GM19099 (cell line): Measurements from ENCODE around the gene GNA12.

Experiments
- POLR2A ChIP-seq: IDR thresholded peaks from 3 replicates; pipeline ENCODE4 v1.6.1; 2011; ENCODE audit warnings: low read depth; ENCODE audit not compliant: insufficient read length; ENCODE audit errors: extremely low read depth

The GNA12 gene

DNA sequence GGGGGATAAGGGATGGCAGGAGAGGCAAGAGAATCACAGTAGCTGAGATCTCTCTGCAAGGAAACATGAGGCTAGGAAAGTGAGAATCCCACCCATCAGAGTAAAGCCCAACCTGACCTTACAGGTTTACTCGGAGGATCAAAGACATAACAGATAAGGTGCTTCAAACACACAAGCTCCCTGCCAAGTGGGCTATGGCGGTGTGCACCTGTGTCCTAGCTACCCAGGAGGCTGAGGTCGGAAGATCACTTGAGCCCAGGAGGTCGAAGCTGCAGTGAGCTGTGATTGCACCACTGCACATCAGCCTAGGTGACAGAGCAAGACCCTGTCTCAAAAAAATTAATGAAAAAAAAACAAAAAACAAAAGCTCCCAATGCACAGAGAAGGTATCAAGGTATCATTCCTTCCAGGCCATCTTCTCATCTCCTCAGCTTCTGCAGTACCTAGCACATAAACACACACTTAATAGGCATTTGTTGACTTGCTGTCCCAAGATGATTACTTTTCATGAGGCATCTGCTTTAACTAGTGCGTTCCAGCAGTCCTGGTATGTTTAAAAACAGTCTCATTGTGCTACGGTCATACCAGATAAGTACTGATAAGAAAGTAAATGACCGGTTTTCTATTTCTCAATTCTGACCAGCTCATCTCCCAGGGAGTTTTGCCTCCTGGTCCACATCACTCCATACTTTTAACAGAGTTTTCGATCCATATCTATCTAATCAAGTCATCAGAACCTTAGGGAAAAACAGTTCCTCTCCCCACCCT is 13.3 kb downstream of the GNA12 start:
- no peak for TF ChIP-seq POLR2A

DNA sequence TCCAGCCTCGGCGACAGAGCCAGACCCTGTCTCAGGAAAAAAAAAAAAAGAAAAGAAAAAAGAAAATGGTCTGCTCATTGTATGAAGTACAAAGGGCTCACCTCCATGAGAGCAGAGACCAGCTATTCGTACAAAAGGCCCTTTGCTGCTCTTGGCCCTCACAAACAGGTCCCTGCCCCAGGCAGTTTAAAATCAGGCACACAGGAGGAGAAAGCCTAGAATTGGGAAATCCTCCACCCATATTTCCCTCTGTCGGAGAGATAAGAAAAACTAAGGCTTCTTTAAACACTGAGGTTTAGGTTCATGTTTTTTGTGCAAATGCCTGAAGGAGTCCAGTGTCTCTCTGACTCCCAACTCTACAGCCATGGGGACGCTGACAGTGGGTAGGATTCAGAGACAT is 15.1 kb downstream of the GNA12 start:
- TF ChIP-seq POLR2A = no peak

DNA sequence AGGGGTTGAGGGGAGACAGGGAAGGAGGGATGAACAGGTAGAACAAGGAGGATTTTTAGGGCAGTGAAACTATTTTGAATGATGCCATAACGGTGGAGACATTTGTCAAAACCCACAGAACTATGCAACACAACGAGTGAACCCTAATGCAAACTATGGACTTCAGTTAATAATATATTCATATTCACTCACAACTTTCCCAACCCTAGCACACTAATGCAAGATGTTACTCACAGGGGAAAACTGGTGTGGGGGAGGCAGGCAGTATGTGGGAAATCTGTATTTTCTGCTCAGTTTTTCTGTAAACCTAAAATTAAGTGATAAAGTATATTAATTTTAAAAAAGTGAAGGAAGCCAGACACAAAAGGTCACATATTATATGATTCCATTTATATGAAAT is 17.3 kb downstream of the GNA12 start:
- TF ChIP-seq POLR2A = no peak

DNA sequence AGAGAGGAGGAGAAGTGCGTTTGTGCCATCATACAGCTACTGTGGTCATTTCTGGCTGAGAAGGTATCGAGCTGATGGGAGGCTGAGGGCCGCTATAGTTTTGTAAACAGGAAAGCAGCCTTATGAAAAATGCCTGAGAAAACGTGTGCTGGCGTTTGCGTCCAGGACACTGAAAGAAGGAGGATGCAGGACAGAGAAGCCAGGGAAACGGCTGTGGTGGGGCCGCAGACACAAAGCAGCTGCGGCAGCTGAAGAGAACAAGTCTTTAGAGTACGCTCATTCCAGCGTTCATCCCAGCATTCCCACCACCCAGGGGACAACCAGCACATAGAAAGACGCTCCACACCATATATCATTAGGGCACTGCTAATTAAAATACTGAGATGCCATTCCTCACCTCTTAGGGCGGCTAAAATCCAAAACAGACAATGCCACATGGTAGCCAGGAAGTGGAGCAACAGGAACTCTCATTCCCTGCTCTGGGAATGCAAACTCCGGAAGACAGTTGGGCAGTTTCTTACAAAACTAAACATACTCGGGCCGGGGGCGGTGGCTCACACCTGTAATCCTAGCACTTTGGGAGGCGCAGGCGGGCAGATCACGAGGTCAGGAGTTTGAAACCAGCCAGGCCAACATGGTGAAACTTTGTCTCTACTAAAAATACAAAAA is 18.4 kb downstream of the GNA12 start:
- TF ChIP-seq POLR2A = no peak

DNA sequence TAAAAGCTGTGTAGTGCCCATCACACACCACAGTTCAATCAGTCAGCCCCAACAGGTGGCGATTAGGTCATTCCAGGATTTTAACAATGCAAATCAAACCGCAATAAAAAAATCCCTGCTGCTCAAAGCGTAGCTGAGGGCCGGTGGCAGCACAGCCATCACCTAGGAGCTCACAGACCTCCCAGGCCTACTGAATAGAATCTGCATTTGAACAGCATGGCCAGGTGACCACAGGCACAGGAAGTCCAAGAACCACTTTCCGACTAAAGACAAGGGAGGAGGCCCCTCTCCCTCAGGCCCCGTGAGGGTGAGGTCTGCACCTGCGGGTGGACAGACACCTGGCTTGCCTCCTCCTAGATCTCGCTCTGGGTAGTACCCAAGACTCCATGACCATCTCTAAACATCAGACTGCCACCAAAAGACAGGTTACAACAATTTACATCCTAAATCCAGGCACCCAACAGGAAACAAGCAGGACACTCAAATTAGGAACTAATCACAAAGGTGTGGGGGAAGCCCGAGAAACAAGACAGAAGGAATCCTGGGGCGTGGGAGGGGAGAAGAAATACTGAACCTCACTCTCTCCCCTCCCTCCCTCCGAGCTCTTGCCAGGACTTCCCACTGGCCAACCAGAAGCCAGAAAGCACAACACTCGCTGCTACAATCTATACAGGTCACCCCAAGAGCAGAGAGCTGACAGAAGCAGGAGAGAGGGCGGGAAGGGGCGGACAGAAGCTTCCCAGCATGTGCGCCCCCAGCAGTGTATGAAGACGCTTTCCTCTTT is 19.2 kb downstream of the GNA12 start:
- TF ChIP-seq POLR2A = no peak

DNA sequence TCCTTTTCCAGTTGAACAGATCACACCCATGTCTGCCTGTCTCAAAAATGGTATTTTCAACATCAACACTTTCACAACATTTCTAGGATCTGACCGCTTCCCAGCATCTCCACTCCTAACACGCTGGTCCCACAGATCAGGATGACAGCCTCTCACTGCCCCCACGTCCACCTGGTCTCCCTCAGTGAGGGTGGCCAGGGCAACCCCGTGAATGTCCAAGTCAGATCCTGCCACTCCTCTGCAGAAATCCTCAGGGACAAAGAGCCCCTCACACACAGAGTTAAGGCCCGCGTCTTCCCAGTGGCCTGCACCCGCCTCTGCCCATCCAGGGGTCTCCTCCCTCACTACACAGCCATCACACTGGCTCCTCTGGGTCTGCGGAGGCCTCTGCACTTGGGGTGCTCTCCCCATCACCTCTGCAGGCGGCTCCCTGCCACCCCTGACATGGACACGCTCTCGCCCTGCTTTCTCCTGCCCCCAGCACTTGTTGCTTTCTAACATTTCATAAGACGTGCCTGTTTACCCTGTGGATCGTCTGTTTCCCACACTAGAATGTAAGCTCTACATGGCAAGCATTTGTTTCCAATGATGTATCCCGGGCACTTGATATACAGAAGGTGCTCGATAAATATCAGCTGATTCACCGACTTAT is 20.0 kb downstream of the GNA12 start:
- TF ChIP-seq POLR2A = no peak

DNA sequence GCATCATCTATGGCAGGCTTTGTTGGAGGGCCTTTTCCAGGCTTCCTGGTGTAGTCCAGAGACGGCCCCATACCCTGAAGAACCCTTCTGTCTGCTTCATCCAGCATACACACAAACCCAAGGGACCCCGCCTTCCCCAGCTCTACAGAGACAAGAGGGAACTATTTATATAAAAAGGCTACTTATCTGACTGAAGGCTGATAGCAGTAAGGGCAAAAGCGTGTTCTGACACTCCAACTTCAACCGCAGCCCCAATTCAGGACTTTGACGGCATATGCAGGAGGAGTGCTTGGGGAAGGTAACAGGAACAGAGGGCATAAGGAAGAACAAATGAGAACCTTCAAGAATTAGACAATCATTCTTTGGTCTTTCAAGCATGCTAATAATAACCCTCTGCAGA is 21.0 kb downstream of the GNA12 start:
- TF ChIP-seq POLR2A = no peak

DNA sequence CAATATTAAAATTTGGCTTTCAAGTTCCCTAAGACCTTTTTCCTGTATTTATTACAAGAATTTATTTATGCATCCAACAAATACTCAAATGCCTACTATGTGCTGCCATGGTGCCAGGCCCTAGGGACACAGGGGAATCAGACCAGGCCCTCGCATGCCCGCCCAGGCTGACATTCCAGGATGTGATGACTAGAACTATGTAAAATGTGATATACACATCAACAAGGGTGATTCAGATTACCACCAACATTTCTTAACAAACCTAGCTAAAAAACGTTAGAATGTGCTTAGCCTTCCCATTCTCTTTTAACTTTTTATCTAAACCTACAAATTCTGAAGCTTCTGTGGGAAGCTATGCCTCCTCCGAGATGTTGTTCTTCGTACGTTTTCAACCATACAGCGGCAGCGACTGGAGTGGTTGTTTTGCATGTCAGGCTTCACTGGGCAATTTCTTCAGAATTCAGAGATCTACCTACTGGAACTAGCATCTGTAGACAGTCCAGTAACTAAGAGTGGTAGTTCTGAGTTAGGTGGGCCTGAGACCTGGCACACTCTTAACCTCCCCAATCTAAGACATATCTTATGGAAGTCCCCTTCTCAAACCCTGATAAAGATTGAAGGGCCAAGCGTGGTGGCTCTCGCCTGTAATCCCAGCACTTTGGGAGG is 22.1 kb downstream of the GNA12 start:
- no peak for TF ChIP-seq POLR2A

DNA sequence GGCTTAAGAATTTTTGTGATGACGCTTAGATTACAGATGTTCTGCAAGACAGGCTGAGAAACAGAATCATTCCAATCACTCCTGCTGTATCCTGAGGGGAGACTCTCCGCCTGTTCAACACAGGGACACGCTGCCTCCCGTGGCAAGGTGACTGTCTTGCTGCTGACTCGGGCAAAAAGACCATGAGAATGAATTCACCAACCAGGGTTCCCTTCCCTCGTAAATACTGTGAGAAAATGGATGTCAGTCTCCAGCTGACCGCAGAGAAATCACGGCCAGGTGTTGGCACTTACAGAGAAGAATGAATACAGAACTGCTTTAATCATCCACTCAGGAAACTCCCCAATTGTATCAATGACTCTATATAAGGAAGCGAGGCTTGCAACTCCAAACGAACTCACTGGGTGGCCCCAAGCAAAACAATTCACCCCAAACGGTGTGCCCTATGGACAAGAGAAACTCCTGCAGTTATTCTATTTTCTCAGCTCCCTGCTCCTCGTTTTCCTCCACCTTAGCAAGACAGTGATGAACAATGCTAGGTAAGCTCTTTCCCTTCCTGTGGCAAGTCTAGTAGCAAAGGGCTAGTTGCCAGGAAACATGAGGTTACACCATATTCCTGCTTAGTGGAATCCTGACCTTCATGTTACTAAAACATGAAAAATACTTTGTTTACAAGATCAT is 22.8 kb downstream of the GNA12 start:
- no peak for TF ChIP-seq POLR2A

DNA sequence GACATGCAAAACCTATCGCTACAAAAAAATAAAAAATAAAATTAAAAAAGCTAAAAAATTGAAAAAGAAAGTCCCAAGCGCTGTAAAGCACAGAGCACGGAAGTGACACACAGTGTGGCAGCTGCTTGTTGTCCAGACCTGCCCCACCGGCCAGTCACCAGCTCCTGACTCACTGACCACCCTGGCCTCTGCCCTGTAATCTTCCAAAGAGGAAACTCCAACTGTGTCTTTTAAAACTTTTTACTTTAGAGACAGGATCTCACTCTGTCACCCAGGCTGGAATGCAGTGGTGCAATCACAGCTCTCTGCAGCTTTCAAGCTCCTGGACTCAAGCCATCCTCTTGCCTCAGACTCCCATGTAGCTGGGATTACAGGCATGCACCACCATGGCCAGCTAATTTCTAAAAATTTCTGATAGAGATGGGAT is 23.6 kb downstream of the GNA12 start:
- no peak for TF ChIP-seq POLR2A

DNA sequence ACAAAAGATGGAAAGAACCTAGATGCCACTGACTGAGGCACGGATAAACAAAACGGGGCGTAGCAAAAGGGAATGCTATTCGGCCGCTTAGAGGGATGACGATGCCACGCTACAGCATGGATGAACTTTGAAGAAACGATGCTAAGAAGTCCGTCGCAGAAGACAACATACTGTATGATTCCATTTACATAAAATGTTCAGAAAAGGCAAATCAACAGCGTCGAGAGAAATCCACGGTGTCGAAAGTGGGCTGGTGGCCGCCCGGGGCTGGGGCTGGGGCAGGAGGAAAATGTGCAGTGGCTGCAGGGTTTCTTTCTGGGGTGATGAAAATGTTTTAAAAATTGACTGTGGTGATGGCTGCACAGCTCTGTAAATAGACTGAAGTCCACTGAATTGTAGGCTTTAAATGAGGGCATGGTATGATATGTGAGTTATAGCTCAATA is 24.1 kb downstream of the GNA12 start:
- no peak for TF ChIP-seq POLR2A

DNA sequence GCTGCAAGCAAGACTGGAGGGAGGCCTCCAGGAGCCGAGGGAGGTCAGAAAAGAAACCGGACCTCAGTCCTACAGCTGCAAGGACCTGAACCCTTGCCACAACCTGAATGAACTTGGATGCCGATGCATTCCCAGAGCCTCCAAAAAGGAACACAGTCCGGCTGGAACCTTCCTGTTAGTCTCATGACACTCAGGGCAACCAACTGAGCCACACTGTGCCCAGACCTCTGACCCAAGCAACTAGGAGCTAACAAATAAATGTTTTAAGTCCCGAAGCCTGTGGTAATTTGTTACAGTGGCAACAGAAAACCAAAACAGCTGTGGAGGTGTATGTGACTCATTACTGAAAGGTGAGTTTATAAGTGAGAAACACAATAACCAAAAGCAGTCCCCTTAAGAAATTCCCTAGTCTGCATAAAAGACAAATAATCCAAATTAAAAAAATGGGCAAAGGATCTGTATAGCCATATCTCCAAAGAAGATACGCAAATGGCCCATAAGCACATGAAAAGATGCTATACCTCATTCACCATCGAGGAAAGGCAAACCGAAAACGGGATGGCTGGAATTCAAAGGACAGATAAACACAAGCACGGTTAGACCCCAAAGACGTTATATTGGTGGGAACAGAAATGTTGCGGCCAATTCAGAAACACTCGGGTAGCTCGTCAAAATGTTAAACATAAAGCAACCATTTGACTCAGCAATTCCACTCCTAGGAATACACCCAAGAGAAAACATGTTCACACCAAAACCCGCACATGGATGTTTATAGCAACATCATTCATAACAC is 24.8 kb downstream of the GNA12 start:
- TF ChIP-seq POLR2A = no peak

DNA sequence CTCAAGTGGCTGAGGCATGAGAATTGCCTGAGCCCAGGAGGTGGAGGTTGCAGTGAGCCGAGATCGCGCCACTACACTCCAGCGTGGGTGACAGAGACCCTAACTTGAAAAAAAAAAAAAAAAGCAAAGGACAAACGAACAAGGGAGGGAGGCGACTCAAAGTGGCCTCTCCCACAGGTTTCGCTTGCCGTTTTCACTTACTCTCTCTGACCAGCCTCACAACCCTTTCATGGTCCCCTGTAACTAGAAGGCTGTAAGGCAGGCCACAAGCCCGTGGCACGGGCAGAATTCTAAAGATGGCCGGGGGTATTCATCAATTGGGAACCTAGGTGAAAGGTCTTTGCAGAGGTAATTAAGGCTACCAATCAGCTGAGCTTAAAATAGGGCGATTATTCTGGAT is 25.5 kb downstream of the GNA12 start:
- TF ChIP-seq POLR2A = no peak
